GM06990 (cell line): Measurements from ENCODE around the gene BCL2L11.

Experiments
- DNase-seq: peaks from one replicate; pipeline ENCODE4 v3.0.0-alpha.2; 2011; ENCODE audit not compliant: insufficient read length; ENCODE audit errors: extremely low read depth
- H3K27me3 ChIP-seq: replicated peaks from 2 replicates; pipeline ENCODE4 v1.6.0; 2011; ENCODE audit warnings: low read length; ENCODE audit not compliant: control insufficient read depth, insufficient read depth
- H3K36me3 ChIP-seq: 2 replicates; pipeline ENCODE4 v1.5.1; 2011; ENCODE audit warnings: low read length; ENCODE audit not compliant: control insufficient read depth, insufficient read depth
- H3K4me3 ChIP-seq: replicated peaks from 2 replicates; pipeline ENCODE4 v1.5.1; 2011; ENCODE audit warnings: low read depth, mild to moderate bottlenecking, control low read depth, low read length
- TF ChIP-seq, protein P1 (sequence below): IDR thresholded peaks from 2 replicates; pipeline ENCODE4 v1.5.1; 2011; ENCODE audit warnings: low read length, control low read depth, mild to moderate bottlenecking, inconsistent platforms; ENCODE audit not compliant: insufficient read depth, poor library complexity, severe bottlenecking

BCL2L11 gene

DNA sequence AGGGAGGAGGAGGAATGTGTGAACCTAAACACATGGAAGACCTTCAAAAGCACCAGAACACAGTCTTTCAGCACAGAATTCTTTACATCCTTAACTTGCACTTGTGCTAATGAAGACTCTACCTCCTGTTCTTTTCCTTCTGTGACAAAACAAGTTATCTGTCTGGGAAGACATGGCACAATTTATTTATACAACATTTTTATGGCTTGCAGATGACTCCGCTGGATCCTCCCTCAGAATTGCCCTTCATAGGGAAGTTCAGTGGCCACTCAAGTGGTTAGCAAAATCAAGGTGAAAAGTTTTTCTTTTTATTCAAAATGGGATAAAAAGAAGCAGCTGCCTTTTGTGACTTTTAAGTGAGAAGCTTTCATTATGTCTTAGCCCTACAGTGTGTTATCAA, 21.4 kb downstream of the BCL2L11 start:
- no peak for DNase-seq
- Histone ChIP-seq H3K36me3 (no peaks in the 10 kb centered on the region), H3K4me3 (no peak overlapping the region), H3K27me3 (no peaks in the 10 kb centered on the region)
- TF ChIP-seq, protein P1, sequence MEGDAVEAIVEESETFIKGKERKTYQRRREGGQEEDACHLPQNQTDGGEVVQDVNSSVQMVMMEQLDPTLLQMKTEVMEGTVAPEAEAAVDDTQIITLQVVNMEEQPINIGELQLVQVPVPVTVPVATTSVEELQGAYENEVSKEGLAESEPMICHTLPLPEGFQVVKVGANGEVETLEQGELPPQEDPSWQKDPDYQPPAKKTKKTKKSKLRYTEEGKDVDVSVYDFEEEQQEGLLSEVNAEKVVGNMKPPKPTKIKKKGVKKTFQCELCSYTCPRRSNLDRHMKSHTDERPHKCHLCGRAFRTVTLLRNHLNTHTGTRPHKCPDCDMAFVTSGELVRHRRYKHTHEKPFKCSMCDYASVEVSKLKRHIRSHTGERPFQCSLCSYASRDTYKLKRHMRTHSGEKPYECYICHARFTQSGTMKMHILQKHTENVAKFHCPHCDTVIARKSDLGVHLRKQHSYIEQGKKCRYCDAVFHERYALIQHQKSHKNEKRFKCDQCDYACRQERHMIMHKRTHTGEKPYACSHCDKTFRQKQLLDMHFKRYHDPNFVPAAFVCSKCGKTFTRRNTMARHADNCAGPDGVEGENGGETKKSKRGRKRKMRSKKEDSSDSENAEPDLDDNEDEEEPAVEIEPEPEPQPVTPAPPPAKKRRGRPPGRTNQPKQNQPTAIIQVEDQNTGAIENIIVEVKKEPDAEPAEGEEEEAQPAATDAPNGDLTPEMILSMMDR = no peak

- no peaks in the 10 kb centered on the region for H3K36me3 ChIP-seq
- no peak for DNase-seq
Measured at GRCh38 chr2:111143107-111143842, 22.6 kb downstream of the BCL2L11 start.

GRCh38 chr2:111143843-111144198, 23.1 kb downstream of the BCL2L11 start:
- TF ChIP-seq, protein P1 = no peak
- H3K27me3 ChIP-seq = no peaks in the 10 kb centered on the region
- no peak overlapping the region for H3K4me3 ChIP-seq
- H3K36me3 ChIP-seq = no peaks in the 10 kb centered on the region
- DNase-seq = no peak

More at GRCh38 chr2:111143107-111143842, 22.6 kb downstream of the BCL2L11 start:
- no peaks in the 10 kb centered on the region for H3K27me3 ChIP-seq
- TF ChIP-seq, protein P1 = no peak
- H3K4me3 ChIP-seq = no peak overlapping the region

- TF ChIP-seq, protein P1 = no peak
- Histone ChIP-seq H3K27me3 (no peaks in the 10 kb centered on the region), H3K36me3 (no peaks in the 10 kb centered on the region), H3K4me3 (no peak overlapping the region)
- DNase-seq = no peak
Measured at GRCh38 chr2:111145103-111145760, 24.5 kb downstream of the BCL2L11 start.

DNA sequence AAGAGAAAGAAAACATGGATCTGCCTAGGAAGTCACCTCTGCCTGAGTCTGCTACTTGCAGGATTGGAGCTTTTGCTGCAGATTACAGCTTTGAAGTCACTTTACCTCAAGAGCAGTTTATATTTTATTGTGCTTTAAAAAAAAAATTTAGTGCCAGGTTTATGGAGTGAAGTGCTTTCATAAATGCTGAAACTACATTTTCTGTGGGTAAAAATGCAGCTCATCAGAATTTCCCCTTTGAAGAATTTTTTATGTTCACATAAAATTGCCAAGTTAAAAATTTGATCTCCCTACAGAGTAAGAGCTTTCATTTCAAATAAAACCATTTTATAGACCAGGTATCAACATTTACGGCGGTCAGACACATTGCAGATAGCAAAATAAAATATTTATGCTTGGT, 25.2 kb downstream of the BCL2L11 start:
- Histone ChIP-seq H3K27me3 (no peaks in the 10 kb centered on the region), H3K36me3 (no peaks in the 10 kb centered on the region), H3K4me3 (no peak overlapping the region)
- no peak for DNase-seq
- TF ChIP-seq, protein P1 = no peak
